Stimulated activated CD4-positive, alpha-beta T cell treated with anti-CD3 and anti-CD28 coated beads, Interleukin-1b, Interleukin-23, amount 100 ng/mL, for 48 hours (primary cell): ENCODE measurements around the gene C10orf62.
"Not testable (repeated sequence)": the region's sequence is repeated elsewhere in the genome, so short reads cannot be mapped to it uniquely, and the experiment has no call there.

Experiments used
- DNase-seq: peaks from one replicate; pipeline ENCODE4 v3.0.0-alpha.2; 2020

C10orf62 gene

GRCh38 chr10:97589479-97589878 is at the start of gene C10orf62:
Gene C10orf62, plus strand, starts transcription at chr10:97589721. Its CDS starts 177 bp downstream, at chr10:97589898.
- no peak for DNase-seq

DNA sequence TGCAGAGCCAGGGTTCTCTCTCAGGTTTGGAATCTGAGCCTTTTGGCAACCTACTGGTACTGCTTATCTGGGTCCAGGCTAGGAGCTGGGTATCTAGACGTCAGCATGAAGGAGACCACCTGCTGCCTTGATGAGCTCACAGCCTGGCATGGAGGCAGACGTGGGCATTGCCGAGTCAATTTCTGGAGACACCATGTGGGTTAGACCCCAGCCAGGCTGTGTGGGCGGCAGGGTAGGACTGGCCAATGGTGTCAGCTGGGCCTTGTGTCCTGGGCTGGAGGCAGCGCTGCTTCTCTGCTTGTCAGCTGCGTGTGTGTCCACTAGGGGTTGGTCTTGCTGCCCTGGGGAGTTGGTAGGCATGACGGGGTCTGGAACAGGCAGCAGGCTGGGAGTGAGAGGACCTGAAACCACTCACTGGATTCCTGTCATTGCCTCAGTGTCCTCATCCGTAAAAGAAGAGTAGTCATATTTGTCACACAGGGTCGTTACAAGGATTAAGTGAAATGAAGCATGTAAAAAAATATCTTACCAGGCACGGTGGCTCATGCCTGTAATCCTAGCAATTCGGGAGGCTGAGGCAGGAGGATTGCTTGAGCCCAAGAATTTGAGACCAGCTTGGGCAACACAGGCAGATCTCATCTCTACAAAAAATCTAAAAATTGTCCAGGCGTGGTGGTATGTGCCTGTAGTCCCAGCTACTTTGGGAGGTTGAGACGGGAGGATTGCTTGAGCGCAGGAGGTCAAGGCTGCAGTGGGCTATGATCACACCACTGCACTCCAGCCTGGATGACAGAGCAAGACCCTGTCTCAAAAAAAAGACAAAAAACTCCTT is 48.6 kb upstream of the C10orf62 start:
- DNase-seq: no peak

- peak; percentile 43 for DNase-seq
Measured at GRCh38 chr10:97542169-97543024, 47.1 kb upstream of the C10orf62 start.

- peak; percentile 78 for DNase-seq
Measured at GRCh38 chr10:97543025-97543546, 46.4 kb upstream of the C10orf62 start.

- no peak for DNase-seq
Measured at GRCh38 chr10:97546456-97547270, 42.9 kb upstream of the C10orf62 start.

GRCh38 chr10:97547271-97547600 is 42.3 kb upstream of the C10orf62 start:
- no peak for DNase-seq

- no peak for DNase-seq
Measured at GRCh38 chr10:97547962-97548361, 41.6 kb upstream of the C10orf62 start.

DNA sequence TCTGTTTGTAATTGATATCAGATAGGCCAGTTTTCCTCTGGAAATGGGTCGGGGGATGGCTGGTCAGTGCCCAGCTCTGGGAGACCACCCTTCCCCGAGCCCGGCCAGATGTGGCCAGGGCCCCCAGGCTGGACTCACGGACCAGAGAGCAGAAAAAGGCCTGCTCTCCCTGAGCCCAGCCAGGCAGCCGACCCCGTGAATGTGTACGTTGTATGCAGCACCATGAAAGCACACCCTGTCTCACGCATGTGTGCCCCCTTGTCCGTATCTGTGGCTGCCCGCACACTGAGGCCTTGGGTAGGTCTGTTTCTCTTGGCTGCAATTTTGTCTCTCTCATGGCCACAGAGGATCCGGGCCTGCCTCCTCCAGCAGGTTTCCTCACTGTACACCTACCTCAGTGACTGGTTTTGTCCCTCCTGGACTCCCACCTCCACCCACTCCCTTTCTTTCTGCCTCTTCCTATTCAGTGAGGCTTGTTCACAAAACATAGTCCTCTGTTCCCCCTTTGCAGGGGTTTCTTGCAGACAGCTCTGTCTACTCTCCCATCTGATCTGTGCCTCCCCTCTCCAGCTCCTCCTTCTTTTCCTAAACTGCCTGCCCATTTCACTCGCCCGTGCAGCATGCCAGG is 40.6 kb upstream of the C10orf62 start:
- no peak for DNase-seq

- DNase-seq: no peak
Measured at GRCh38 chr10:97549587-97550322, 39.8 kb upstream of the C10orf62 start.

DNA sequence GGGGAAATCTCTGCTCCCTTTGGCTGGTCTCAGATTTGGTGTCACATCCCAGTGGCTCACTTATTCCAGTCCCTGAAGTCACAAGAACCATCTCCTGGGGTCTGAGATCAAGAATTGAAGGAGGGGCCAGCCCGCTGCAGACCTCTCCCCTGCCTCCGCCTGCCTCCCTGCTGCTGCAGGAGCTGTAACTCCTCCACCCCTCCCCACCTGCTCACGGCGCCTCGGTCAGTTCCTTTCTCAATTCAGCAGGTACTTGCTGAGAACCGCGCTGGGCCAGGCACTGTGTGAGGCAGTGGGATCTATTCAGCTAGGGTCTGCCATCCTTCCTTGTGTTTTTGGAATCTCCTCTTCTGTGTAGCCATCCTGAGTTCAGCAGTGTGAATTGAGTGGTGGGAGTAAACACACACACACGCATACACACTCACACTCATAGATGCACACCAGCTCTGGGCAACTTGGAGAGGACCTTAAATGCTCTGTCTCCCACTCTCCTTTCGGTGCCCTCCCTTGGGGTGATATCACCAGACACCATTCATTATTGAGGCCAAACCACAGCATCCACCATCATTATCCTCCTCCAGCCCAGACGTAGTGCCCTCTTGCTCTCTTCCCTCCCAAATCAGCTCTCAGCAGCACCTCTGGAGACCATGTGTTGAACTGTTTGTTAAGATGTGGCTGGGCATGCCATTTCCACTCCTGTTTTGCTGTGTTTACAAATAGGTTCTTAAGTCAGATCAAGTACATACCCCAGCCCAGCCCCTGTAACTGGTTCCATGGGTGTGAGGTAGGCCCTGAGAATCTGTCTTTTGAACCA is 39.0 kb upstream of the C10orf62 start:
- DNase-seq: no peak

GRCh38 chr10:97551271-97551670 is 38.2 kb upstream of the C10orf62 start:
- no peak for DNase-seq

- peak; percentile 65 for DNase-seq
Measured at GRCh38 chr10:97553575-97554031, 35.9 kb upstream of the C10orf62 start.

GRCh38 chr10:97554336-97554735 is 35.2 kb upstream of the C10orf62 start:
- DNase-seq: not testable (repeated sequence)

- DNase-seq: not testable (repeated sequence)
Measured at GRCh38 chr10:97555541-97555940, 34.0 kb upstream of the C10orf62 start.

DNA sequence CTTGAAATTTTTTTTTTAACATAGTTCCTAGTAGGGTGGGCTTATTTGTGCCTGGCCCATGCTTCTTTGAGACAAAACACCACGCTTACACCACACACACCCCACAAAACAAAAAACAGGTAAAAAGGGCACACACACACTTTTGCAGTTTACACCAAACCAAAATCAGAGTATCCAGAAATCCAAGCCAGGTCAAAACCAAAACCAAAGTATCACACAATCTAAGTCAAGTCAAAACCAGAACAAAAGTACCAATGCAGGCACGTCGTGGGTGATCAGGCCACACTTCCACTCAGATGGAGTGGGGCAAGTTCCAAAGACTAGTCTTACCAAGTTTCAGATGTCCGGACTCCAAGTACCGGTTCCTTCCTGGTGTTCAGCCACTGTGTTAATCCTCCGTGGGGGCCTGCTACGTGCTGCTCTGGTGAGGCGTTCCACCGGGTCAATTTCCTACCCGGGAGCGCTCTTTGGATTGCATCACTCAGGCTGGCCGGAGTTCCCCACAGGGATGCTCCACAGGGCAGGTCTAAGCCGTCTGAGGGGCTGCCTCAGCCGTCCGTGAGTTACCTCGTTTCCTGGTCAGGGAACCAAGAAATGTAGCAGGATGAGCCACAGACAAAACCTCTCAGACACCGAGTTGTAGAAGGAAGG is 28.7 kb upstream of the C10orf62 start:
- not testable (repeated sequence) for DNase-seq

DNA sequence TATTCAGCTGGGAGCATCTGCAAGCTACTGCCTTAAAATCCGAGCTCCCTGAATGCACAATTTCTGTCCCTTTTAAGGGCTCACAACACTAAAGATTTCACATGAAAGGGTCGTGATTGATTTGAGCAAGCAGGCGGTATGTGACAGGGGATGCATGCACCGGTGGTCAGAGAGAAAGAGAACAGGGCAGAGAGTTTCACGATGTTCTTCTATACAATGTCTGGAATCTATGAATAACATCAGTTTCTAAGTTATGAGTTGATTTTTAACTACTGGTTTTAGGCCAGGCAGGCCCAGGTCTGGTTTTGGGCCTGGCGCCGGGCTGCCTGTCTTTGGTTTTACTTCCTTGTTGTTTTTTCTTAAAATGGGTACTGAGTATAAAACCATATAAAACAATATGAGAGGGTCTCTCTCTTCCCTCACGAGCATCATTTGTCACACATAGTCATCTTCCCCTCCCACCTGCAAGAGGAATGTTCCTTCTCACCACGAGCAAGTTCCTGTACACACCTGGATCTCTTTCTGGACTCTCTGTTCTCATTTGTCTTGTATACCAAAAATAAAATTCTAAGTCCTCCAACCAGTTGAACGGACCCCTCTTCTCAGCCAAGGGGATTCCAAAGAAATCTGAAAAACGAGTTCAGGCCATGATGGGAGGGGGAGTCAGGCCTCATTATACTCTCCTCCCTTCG is 28.0 kb upstream of the C10orf62 start:
- DNase-seq: not testable (repeated sequence)

GRCh38 chr10:97562329-97562728 is 27.2 kb upstream of the C10orf62 start:
- DNase-seq: not testable (repeated sequence)

DNA sequence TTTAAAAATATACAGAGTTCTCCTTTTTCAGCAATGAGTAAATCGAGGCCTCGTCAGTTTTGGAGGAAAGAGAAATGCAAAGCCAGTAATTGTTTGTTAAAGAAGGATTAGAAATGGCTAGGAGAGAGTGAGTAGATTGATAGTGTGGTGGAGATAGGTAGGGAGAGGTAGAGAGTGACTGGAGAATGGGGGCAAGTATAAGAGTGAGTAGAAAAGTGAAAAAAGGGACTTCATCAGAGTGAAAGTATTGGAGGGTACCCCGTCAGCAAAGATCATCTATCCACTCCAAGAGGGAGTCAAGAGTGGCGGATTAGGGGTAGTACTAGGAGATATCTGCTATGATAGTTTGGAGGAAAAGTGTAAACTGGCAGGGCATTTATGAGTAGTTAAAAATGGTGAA is 26.2 kb upstream of the C10orf62 start:
- DNase-seq: no peak

GRCh38 chr10:97564776-97565175 is 24.7 kb upstream of the C10orf62 start:
- DNase-seq: no peak
